IMR-90 (cell line): Measurements from ENCODE around the gene ZBTB22. TPM values are rescaled to one million over a fixed set of nuclear protein-coding genes. Genes with fewer than 3 reads are reported as not detected.

Experiments
- ATAC-seq: fragments of 200-7000 bp; cut with Tn5 transposase; 2 replicates; pipeline ENCODE4 v1.9.1; 2020; ENCODE audit warnings: low read depth, mild to moderate bottlenecking, moderate library complexity
- BruUV-seq: library from RNA; stranded (reverse); fragments of 400-500 nt; replicated peaks from 2 replicates; lab custom pipeline; 2021; lab: Mats Ljungman, UMichigan
- CTCF ChIA-PET: fragments of 300-600 bp; formaldehyde crosslinking; extraction: SDS; loops from one replicate; lab custom pipeline; 2021; ENCODE audit warnings: antibody characterized with exemption; lab: Yijun Ruan, JAX
- POLR2A ChIA-PET: fragments of 300-600 bp; sonication (Branson Sonifier 250); formaldehyde crosslinking; loops from one replicate; lab custom pipeline; 2022; ENCODE audit warnings: antibody characterized with exemption; ENCODE audit not compliant: unreplicated experiment; lab: Charles Lee
- DNase-seq: peaks from one replicate; pipeline ENCODE4 v3.0.0; 2013
- H2AFZ ChIP-seq: replicated peaks from 2 replicates; pipeline ENCODE3; 2013; ENCODE audit warnings: low read length, mild to moderate bottlenecking; ENCODE audit not compliant: poor library complexity
- H2AK5ac ChIP-seq: 2 replicates; pipeline ENCODE4 v1.6.1; 2013; ENCODE audit warnings: low read depth, low read length, inconsistent platforms
- H2AK9ac ChIP-seq: replicated peaks from 2 replicates; pipeline ENCODE3; 2013; ENCODE audit warnings: mild to moderate bottlenecking, low read depth, low read length, moderate library complexity; ENCODE audit not compliant: poor library complexity
- H2BK120ac ChIP-seq: 2 replicates; pipeline ENCODE4 v1.6.1; 2013; ENCODE audit warnings: low read depth, low read length, inconsistent platforms
- H2BK15ac ChIP-seq: 3 replicates; pipeline ENCODE4 v1.6.1; 2013; ENCODE audit warnings: low read depth, low read length, inconsistent platforms
- H2BK20ac ChIP-seq: 2 replicates; pipeline ENCODE4 v1.6.1; 2013; ENCODE audit warnings: low read depth, mild to moderate bottlenecking, inconsistent platforms, low read length, moderate library complexity
- H2BK5ac ChIP-seq: 2 replicates; pipeline ENCODE4 v1.6.1; 2013; ENCODE audit warnings: mild to moderate bottlenecking, low read depth, low read length, inconsistent platforms; ENCODE audit not compliant: poor library complexity, severe bottlenecking
- H3K14ac ChIP-seq: replicated peaks from 2 replicates; pipeline ENCODE4 v1.6.1; 2013; ENCODE audit warnings: low read depth, low read length, inconsistent platforms
- H3K18ac ChIP-seq: 2 replicates; pipeline ENCODE4 v1.6.1; 2013; ENCODE audit warnings: low read depth, low read length, control low read depth
- H3K23ac ChIP-seq: 2 replicates; pipeline ENCODE4 v1.6.1; 2013; ENCODE audit warnings: low read depth, low read length, inconsistent platforms
- H3K27ac ChIP-seq: 2 replicates; pipeline ENCODE4 v1.5.1; 2013; ENCODE audit warnings: mild to moderate bottlenecking, control low read depth, low read length; ENCODE audit not compliant: insufficient read depth
- H3K27me3 ChIP-seq: 2 replicates; pipeline ENCODE4 v1.6.1; 2013; ENCODE audit warnings: low read length; ENCODE audit not compliant: control insufficient read depth, insufficient read depth
- H3K36me3 ChIP-seq: 2 replicates; pipeline ENCODE4 v1.6.1; 2013; ENCODE audit warnings: low read length, mixed read lengths; ENCODE audit not compliant: control insufficient read depth, insufficient read depth
- H3K4ac ChIP-seq: 2 replicates; pipeline ENCODE4 v1.6.1; 2013; ENCODE audit warnings: low read depth, low read length, inconsistent platforms
- H3K4me1 ChIP-seq: 2 replicates; pipeline ENCODE4 v1.6.1; 2013; ENCODE audit warnings: low read length, mixed read lengths; ENCODE audit not compliant: control insufficient read depth, insufficient read depth
- H3K4me2 ChIP-seq: 2 replicates; pipeline ENCODE4 v1.6.1; 2013; ENCODE audit warnings: low read depth, mild to moderate bottlenecking, control low read depth, low read length, moderate library complexity
- H3K4me3 ChIP-seq: 2 replicates; pipeline ENCODE4 v1.5.1; 2013; ENCODE audit warnings: low read depth, mild to moderate bottlenecking, control low read depth, low read length, moderate library complexity; ENCODE audit not compliant: insufficient read depth
- H3K56ac ChIP-seq: 2 replicates; pipeline ENCODE4 v1.6.1; 2013; ENCODE audit warnings: low read length, inconsistent platforms; ENCODE audit not compliant: insufficient read depth; ENCODE audit errors: extremely low read depth
- H3K79me1 ChIP-seq, 2 experiments: 2 replicates each; pipeline ENCODE4 v1.6.1; 2013; ENCODE audit warnings: low read length in 2 of 2, inconsistent platforms in 1 of 2, low read depth in 1 of 2
- H3K9ac ChIP-seq: 2 replicates; pipeline ENCODE4 v1.6.1; 2013; ENCODE audit warnings: low read depth, low read length, control low read depth
- H3K9me1 ChIP-seq: 2 replicates; pipeline ENCODE4 v1.6.1; 2013; ENCODE audit warnings: low read length, inconsistent platforms; ENCODE audit not compliant: insufficient read depth
- H3K9me3 ChIP-seq: 2 replicates; pipeline ENCODE4 v1.6.1; 2013; ENCODE audit warnings: low read length; ENCODE audit not compliant: control insufficient read depth, insufficient read depth
- H4K20me1 ChIP-seq: 2 replicates; pipeline ENCODE4 v1.6.1; 2013; ENCODE audit warnings: low read length, inconsistent platforms; ENCODE audit not compliant: insufficient read depth
- H4K5ac ChIP-seq: 2 replicates; pipeline ENCODE4 v1.6.1; 2013; ENCODE audit warnings: mild to moderate bottlenecking, low read depth, low read length, control low read depth
- H4K8ac ChIP-seq, 2 experiments: 2 replicates each; pipeline ENCODE4 v1.6.1; 2013; ENCODE audit warnings: low read depth in 2 of 2, low read length in 2 of 2, control low read depth in 1 of 2, inconsistent platforms in 1 of 2
- H4K91ac ChIP-seq: 2 replicates; pipeline ENCODE4 v1.6.1; 2013; ENCODE audit warnings: low read depth, low read length, inconsistent platforms; ENCODE audit not compliant: insufficient read depth
- BHLHE40 ChIP-seq: fragments of 150-350 bp; IDR thresholded peaks from 2 replicates; pipeline ENCODE4 v1.6.1; 2016; ENCODE audit warnings: mild to moderate bottlenecking, low read depth, low read length
- CEBPB ChIP-seq: IDR thresholded peaks from 2 replicates; pipeline ENCODE4 v1.6.1; 2012; ENCODE audit warnings: low read depth, low read length, improper control_type of control experiment
- CHD1 ChIP-seq: IDR thresholded peaks from 2 replicates; pipeline ENCODE4 v1.6.1; 2012; ENCODE audit warnings: low read depth, low read length, improper control_type of control experiment
- CTCF ChIP-seq: conservative IDR thresholded peaks from 2 replicates; pipeline ENCODE4 v1.5.1; 2012; ENCODE audit warnings: mild to moderate bottlenecking, low read depth, low read length, improper control_type of control experiment
- ELK1 ChIP-seq: fragments of 150-350 bp; IDR thresholded peaks from 2 replicates; pipeline ENCODE4 v1.6.1; 2016; ENCODE audit warnings: low read depth, mild to moderate bottlenecking, low read length, moderate library complexity, borderline replicate concordance
- FOS ChIP-seq: fragments of 150-350 bp; IDR thresholded peaks from 2 replicates; pipeline ENCODE4 v1.6.1; 2016; ENCODE audit warnings: low read depth, low read length
- MAFK ChIP-seq: IDR thresholded peaks from 2 replicates; pipeline ENCODE4 v1.6.1; 2012; ENCODE audit warnings: low read depth, low read length, improper control_type of control experiment
- MAZ ChIP-seq: IDR thresholded peaks from 2 replicates; pipeline ENCODE4 v1.6.1; 2012; ENCODE audit warnings: low read depth, mild to moderate bottlenecking, low read length, improper control_type of control experiment, moderate library complexity, borderline replicate concordance
- MXI1 ChIP-seq: IDR thresholded peaks from 2 replicates; pipeline ENCODE4 v1.6.1; 2012; ENCODE audit warnings: low read depth, mild to moderate bottlenecking, low read length, moderate library complexity, borderline replicate concordance
- NFE2L2 ChIP-seq: fragments of 150-350 bp; IDR thresholded peaks from 2 replicates; pipeline ENCODE4 v1.6.1; 2016; ENCODE audit warnings: low read depth, mild to moderate bottlenecking, low read length
- POLR2A ChIP-seq: IDR thresholded peaks from 2 replicates; pipeline ENCODE4 v1.6.1; 2012; ENCODE audit warnings: mild to moderate bottlenecking, low read depth, low read length
- RAD21 ChIP-seq: IDR thresholded peaks from 2 replicates; pipeline ENCODE4 v1.6.1; 2012; ENCODE audit warnings: low read length, improper control_type of control experiment
- RCOR1 ChIP-seq: IDR thresholded peaks from 2 replicates; pipeline ENCODE4 v1.6.1; 2012; ENCODE audit warnings: mild to moderate bottlenecking, low read length, improper control_type of control experiment; ENCODE audit not compliant: insufficient replicate concordance
- RFX5 ChIP-seq: IDR thresholded peaks from 2 replicates; pipeline ENCODE4 v1.8.0; 2012; ENCODE audit warnings: low read depth, mild to moderate bottlenecking, low read length, moderate library complexity
- SMC3 ChIP-seq: fragments of 150-350 bp; IDR thresholded peaks from 2 replicates; pipeline ENCODE4 v1.6.1; 2016; ENCODE audit warnings: low read depth, mild to moderate bottlenecking, antibody characterized with exemption, low read length, moderate library complexity
- USF2 ChIP-seq: fragments of 150-350 bp; IDR thresholded peaks from 2 replicates; pipeline ENCODE4 v1.6.1; 2017; ENCODE audit warnings: mild to moderate bottlenecking, antibody characterized with exemption, low read length, low read depth
- WGBS, 2 experiments: methylation state at CpG; one replicate each; pipeline versions ENCODE4 v1.1.5 to v1.1.7; 2013; ENCODE audit warnings: missing lambda C conversion rate in 2 of 2; ENCODE audit not compliant: insufficient read length in 1 of 2; ENCODE audit errors: extremely low coverage in 2 of 2; 5-methylcytosine and 5-hydroxymethylcytosine counted together
- dilution Hi-C: fragments of 300-500 bp; cut with HindIII; formaldehyde crosslinking; loops from one replicate; pipeline ENCODE4 v1.14.3; 2018; ENCODE audit warnings: low sequenced_read_pairs; ENCODE audit not compliant: unreplicated experiment
- in situ Hi-C: fragments of 300-500 bp; cut with MboI; formaldehyde crosslinking; loops from 3 replicates; pipeline ENCODE4 v1.14.3; 2019; ENCODE audit warnings: low sequenced_read_pairs, inconsistent platforms, mixed read lengths
- intact Hi-C: fragments of 100-400 bp; cut with micrococcal nuclease; formaldehyde crosslinking; loops from 2 replicates; pipeline ENCODE4 v1.10.0; 2022
- polyA plus RNA-seq, 3 experiments: library from polyadenylated mRNA; depleted of rRNA; stranded (reverse); fragments of >200 nt; gene quantifications; 2 replicates each; pipeline ENCODE4 v1.2.3, GENCODE V29; 2012; ENCODE audit warnings: low replicate concordance in 1 of 3
- total RNA-seq: library from RNA; depleted of rRNA; stranded (reverse); fragments of >200 nt; gene quantifications from 2 replicates; pipeline ENCODE4 v1.2.3, GENCODE V29; 2012

Gene ZBTB22
- total and polyA plus RNA-seq, 2 of the 4 experiments (the other 2 are of a cell fraction) = 6.8 to 13.0 TPM

- intact Hi-C loops (no loop called here), in situ Hi-C loops (no loop called here), dilution Hi-C loops (no loop called here)
- H3K36me3 ChIP-seq = peaks cover 36% of the 10 kb centered on the region
- H3K27me3 ChIP-seq = no peaks in the 10 kb centered on the region
- peak overlapping the region; percentile 97; the same call in 1 of the 2 replicates for H3K4me2 ChIP-seq
- BruUV-seq = no TSS peak
- H2AK5ac ChIP-seq = no peak overlapping the region
- H3K18ac ChIP-seq = no peak overlapping the region
- no peak overlapping the region for H2BK5ac ChIP-seq
- H3K9me3 ChIP-seq = no peaks in the 10 kb centered on the region
- no peak overlapping the region for H3K27ac ChIP-seq
- H2AFZ ChIP-seq = no peak overlapping the region
- POLR2A ChIA-PET = no interaction called here
- TF ChIP-seq NFE2L2 (no peak), MAZ (no peak), MXI1 (no peak), SMC3 (no peak), POLR2A (no peak), MAFK (no peak), RFX5 (no peak), FOS (no peak), RCOR1 (no peak), CHD1 (no peak), CTCF (no peak), USF2 (no peak), ELK1 (no peak), BHLHE40 (no peak), CEBPB (no peak), RAD21 (no peak)
- no peak overlapping the region for H2BK120ac ChIP-seq
- no peak overlapping the region for H3K4ac ChIP-seq
- peaks cover 3% of the 10 kb centered on the region; the same call in 1 of the 2 replicates for H3K9me1 ChIP-seq
- 91% methylated on average over 4 of the region's 7 CpGs; no CpG with 5 or more reads in 1 of the 2 experiments for WGBS, 2 experiments
- H4K8ac ChIP-seq = peak overlapping the region; percentile 53 to 94; a peak in 2 of 4 replicates
- H3K4me3 ChIP-seq = no peak overlapping the region
- no peak for ATAC-seq
- H3K79me1 ChIP-seq = peaks cover 27 to 53% of the 10 kb centered on the region in 2 experiments
- H4K91ac ChIP-seq = no peak overlapping the region
- H2BK15ac ChIP-seq = no peak overlapping the region
- no peak overlapping the region for H4K5ac ChIP-seq
- peak overlapping the region; percentile 91 for H2AK9ac ChIP-seq
- peaks cover 7% of the 10 kb centered on the region for H3K4me1 ChIP-seq
- no peak for DNase-seq
- no peaks in the 10 kb centered on the region for H4K20me1 ChIP-seq
- no peak overlapping the region for H2BK20ac ChIP-seq
- H3K14ac ChIP-seq = no peak overlapping the region
- no peak overlapping the region for H3K23ac ChIP-seq
- no peak overlapping the region for H3K9ac ChIP-seq
- no peak overlapping the region for H3K56ac ChIP-seq
- CTCF ChIA-PET = no interaction called here
Observed at GRCh38 chr6:33290459-33290858, 27.1 kb downstream of the ZBTB22 start.
